GM21529 (cell line): ENCODE measurements around the gene STK40.

Experiments used
- ATAC-seq: cut with Tn5 transposase; IDR thresholded peaks from one replicate; pipeline ENCODE4 v1.9.1; 2021; ENCODE audit not compliant: unreplicated experiment

The STK40 gene, protein sequence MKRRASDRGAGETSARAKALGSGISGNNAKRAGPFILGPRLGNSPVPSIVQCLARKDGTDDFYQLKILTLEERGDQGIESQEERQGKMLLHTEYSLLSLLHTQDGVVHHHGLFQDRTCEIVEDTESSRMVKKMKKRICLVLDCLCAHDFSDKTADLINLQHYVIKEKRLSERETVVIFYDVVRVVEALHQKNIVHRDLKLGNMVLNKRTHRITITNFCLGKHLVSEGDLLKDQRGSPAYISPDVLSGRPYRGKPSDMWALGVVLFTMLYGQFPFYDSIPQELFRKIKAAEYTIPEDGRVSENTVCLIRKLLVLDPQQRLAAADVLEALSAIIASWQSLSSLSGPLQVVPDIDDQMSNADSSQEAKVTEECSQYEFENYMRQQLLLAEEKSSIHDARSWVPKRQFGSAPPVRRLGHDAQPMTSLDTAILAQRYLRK

GRCh38 chr1:36385410-36386264 lies at the start of gene STK40:
Gene STK40 (minus strand): TSS chr1:36385924. CDS start chr1:36361332, 24,592 bp downstream.
- peak; percentile 77 for ATAC-seq

GRCh38 chr1:36433102-36433501 lies 47.4 kb upstream of the STK40 start:
- no peak for ATAC-seq

DNA sequence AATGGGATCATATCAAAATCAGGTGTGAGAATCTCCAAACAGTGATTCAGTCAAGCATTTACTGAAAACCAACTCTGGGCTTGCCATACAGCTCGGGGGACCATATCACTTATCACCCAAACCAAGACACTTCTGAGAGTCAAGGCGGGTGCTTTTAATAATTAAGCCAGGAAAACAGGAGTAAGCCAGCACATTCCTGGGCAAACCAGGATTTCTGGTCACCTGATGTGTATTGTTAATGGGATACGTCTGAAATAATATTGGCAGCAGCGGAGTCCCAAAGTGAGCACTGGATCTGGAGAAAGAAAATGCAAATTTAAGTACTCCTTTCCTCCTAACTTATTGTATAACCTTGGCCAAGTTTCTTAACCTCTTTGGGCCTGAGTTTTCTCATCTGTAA lies 46.9 kb upstream of the STK40 start:
- ATAC-seq = no peak

DNA sequence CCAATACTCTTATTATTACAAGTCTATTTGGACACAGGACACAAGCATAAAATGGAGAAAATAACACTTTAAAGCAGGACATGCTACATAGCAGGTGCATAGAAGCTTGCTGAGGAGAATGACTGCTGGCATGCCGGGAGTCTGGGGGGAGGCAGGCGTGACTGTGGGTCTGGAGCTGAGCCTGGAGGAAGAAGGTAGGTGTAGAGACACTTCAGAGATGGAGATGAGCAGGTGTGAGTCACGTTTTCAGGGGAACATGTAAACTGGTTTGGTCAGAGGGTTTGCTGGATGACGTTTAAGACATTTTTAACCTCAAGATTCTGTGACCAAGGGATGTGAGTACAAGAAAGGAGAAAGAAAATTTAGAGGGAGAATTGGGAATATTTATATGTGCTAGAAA lies 40.1 kb upstream of the STK40 start:
- no peak for ATAC-seq

GRCh38 chr1:36421649-36422048 lies 35.9 kb upstream of the STK40 start:
- ATAC-seq = no peak

GRCh38 chr1:36420836-36421317 lies 35.2 kb upstream of the STK40 start:
- ATAC-seq = peak; percentile 78

DNA sequence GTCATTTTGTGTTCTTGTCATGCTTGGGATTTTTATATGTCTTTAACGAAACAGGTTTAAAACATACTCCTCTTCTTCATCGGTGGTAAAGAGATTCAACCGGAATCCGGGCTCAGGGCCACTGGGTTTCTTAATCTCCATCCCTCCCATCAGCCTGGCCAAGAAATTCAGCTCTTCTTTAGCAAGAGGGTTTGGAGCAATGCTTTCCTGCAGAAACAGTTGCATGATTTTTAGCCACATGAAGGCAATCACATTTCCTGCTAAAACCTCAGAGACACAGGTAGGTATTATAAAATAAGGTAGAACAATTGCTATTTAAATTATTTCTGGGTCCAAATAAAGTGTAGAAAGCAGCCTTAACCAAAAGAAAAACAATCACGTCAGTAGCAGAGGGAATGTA lies 34.7 kb upstream of the STK40 start:
- ATAC-seq = no peak

DNA sequence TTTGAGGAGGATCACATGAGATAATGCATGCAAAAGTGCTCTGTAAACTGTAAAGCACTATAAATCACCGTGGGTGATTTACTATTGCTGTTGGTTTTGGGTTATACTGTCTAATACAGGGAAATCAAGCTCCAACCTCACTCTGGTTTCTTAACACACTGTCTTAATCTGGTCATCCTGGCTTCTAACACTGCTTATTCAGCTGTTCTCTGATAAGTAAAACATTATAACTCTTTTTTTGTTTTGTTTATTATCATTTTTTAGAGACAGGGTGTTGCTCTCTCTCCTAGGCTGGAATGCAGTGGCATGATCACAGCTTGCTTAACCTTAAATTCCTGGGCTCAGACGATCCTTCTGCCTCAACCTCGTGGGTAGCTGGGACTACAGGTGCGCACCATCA lies 33.8 kb upstream of the STK40 start:
- no peak for ATAC-seq

DNA sequence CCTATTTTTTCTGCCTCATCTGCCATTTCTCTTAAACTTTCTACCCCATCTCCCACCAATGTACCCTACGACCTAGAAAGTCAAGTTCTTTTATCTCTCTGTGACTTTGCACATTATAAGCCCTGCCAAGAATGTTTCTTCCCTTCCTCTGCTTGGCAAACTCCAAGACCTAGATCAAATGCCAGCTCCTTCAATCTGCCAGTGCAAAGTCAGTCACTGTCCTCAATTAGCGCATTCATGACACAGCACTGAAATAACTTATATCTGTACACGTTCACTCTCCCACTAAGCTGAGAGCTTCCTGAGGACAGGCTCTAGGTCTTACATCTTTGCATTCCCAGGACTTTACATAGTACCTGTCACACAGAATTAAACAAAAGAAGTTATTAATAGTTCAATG lies 33.4 kb upstream of the STK40 start:
- no peak for ATAC-seq

DNA sequence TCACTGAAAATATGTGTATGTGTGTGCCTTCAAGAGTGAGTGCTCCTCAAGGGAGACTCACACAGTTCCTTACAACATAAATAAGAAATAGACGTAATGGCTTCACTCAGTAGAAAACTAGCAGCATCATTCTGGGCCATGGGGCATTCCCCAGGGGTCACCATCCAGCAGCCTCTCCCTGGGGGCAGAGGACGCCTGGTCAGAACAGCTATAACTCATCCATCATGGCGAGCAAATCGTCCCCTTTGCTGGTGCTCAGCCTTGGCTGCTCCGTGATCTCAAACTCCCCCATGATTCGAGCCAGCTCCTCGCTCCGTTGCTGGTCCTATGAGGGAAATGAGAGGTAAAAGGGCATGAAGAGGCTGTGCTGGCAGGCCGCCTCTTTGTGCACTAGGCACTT lies 32.2 kb upstream of the STK40 start:
- no peak for ATAC-seq

- ATAC-seq = no peak
Measured at GRCh38 chr1:36415661-36416326, 30.1 kb upstream of the STK40 start.

- no peak for ATAC-seq
Measured at GRCh38 chr1:36414384-36414783, 28.7 kb upstream of the STK40 start.

DNA sequence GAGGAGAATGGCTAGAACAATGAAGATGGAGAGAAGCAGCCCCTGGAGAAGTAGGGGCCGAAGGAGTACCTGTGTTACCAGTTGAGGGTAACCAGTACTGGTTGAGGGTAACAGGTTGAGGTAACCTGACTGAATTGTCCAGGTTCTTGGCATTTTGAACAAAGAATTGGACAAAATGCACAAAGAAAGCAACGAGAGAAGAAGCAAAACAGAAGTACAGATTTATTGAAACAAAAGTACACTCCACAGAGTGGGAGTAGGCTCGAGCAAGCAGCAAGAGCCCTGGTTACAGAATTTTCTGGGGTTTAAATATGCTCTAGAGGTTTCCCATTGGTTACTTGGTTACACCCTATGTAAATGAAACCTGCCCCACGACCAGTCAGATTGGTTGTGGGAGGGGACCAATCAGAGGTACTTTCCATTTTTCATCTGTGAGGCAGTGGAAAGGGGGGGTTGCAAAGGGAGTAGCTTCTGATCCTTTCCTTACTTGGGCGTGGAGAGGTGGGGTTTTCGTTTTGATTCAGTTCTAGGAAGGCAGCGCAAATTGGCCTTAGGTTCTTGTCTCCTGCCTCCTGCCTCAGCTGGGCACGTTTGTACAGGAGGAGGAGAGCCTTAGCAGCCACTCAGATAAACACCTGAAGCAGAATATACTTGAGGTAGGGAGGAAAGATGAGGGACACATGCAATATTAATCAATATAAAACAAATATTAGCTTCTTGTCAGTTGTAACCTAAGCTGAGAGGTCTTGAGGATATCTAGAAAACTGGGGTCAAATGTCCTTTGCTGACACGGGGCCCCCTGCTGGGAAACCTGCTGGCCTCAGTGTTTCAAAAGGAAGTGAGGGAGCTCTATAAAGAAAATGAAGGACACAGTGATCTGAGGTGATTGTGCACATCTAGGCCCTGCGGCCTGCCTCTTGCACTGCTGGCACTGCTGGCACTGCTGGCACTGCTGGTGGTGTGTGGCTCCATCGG lies 26.2 kb upstream of the STK40 start:
- no peak for ATAC-seq

DNA sequence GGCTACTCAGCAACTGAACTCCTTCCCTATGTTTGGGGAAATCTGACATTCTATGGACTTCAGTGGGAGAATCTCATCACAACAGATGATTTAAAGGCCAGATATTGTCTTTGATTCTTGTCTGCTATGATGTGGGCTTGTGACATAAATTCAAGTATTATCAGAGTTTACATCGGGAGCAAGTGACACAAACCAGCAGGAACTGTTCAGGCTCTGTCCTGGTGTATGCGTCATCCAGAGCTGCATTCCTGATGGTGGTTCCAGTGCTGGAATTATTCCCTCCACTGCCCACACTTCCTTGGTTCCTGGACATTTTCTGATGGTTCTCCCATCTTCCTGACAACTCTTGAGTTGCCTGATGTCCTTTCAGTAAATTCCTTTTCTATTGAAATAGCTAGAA lies 22.8 kb upstream of the STK40 start:
- ATAC-seq = no peak

- no peak for ATAC-seq
Measured at GRCh38 chr1:36406440-36406839, 20.7 kb upstream of the STK40 start.

- no peak for ATAC-seq
Measured at GRCh38 chr1:36402504-36402890, 16.8 kb upstream of the STK40 start.

GRCh38 chr1:36401602-36402503 lies 16.1 kb upstream of the STK40 start:
- no peak for ATAC-seq

DNA sequence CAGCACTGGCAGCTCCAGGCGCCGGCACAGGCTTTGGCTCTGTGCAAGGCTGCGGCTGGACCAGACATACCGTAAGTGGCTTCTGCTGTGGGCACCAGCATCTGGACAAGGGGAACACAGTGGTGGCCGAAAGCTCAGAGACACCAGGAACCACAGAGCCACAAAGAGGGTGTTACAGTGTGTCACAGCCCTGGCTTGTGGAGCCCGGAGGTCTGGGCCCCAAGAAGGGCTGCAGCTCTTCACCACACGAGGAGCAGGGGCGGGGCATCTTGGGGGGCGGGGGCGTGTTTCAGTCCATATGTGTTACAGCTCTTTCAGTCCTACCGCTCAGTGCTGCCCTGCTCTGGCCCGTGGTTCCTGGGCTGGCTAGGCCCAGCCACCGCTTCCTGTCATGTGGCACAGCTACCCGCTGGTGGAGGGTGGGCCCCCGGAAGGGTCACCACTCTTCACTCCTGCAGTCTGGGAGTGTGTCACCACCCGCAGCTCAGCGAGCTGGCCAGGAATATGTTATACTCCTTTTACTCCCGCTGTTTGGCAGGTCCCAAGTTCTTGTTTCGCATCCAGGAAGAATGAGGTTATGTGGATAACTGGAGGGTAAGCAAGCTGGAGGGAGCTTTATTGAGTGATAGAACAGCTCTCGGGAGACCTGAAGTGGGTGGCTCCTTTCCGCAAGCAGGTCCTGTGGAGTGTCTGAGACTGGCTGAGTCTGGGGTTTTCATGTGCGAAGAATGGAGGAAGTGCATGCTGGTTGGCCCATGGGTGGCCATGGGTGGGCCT lies 15.3 kb upstream of the STK40 start:
- ATAC-seq = no peak

DNA sequence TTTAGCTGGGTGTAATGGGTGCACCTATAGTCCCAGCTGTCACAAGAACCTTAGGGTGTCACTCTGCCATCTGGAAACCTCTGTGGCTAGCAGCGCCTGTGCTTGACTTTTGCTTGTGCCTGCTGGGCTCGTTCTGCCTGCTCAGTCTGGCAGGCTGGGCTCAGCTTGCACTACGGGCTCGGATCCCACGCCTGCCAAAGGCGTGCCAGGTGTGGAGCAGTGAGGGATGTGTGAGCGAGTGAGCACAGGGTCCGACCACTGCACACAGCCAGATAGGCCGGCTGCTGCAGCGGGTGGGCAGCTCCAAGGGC lies 14.7 kb upstream of the STK40 start:
- ATAC-seq = no peak
